Measurements from ENCODE around the gene MYH1.

- TF ChIP-seq CTCF (optimal IDR thresholded peaks at IDR 0.05 in 1 of 3, IDR thresholded peaks at IDR 0.05 in 1 of 3, conservative IDR thresholded peaks at IDR 0.05 in 1 of 3; ENCODE audit: extremely low read depth in 1 of 3, insufficient read depth in 2 of 3, low read length in 3 of 3), result no peak
- TF ChIP-seq EZH2 (IDR thresholded peaks at IDR 0.05; ENCODE audit: low read length), result no peak
Measured at GRCh38 chr17:10557422-10557821, 39.1 kb upstream of the MYH1 start.
